GM12878 (cell line): Measurements from ENCODE around the gene VIPR2. TPM values are rescaled to one million over a fixed set of nuclear protein-coding genes. Genes with fewer than 3 reads are reported as not detected.

Experiments used
- ATAC-seq: fragments of 200-7000 bp; cut with Tn5 transposase; 3 replicates; pipeline ENCODE4 v1.9.1; 2020; ENCODE audit warnings: mild to moderate bottlenecking, moderate library complexity
- BruUV-seq: library from RNA; stranded (reverse); fragments of 400-500 nt; replicated peaks from 2 replicates; lab custom pipeline; 2021; lab: Mats Ljungman, UMichigan
- CTCF ChIA-PET: fragments of 300-600 bp; sonication (Branson Sonifier 250); formaldehyde crosslinking; extraction: SDS; loops from one replicate; lab custom pipeline; 2021; ENCODE audit warnings: inconsistent platforms; lab: Yijun Ruan, JAX
- POLR2A ChIA-PET: fragments of 350-600 bp; formaldehyde crosslinking; extraction: SDS; loops from one replicate; lab custom pipeline; 2021; ENCODE audit warnings: inconsistent platforms; lab: Charles Lee
- RAD21 ChIA-PET: fragments of 300-600 bp; sonication (Branson Sonifier 250); formaldehyde crosslinking; loops from one replicate; lab custom pipeline; 2023; ENCODE audit warnings: antibody characterized with exemption; ENCODE audit not compliant: unreplicated experiment; lab: Charles Lee
- SMC1A ChIA-PET: fragments of 300-600 bp; sonication (Branson Sonifier 250); formaldehyde crosslinking; loops from one replicate; lab custom pipeline; 2023; ENCODE audit not compliant: unreplicated experiment, uncharacterized antibody; lab: Charles Lee
- DNase-seq: peaks from one replicate; pipeline ENCODE4 v3.0.0-alpha.2; 2011; ENCODE audit warnings: low read depth, low spot score
- FAIRE-seq: peaks from 3 replicates; lab custom pipeline; 2011; peaks lifted over from hg19 to GRCh38; lab: Jason Lieb, UNC
- H2AFZ ChIP-seq: 2 replicates; pipeline ENCODE4 v1.6.0; 2011; ENCODE audit warnings: low read depth, low read length, control low read depth; ENCODE audit not compliant: control insufficient read depth
- H3K27ac ChIP-seq: 2 replicates; pipeline ENCODE4 v1.5.1; 2011; ENCODE audit warnings: control low read depth; ENCODE audit not compliant: control insufficient read depth, insufficient read depth
- H3K27me3 ChIP-seq, 2 experiments: replicated peaks in 1 of 2; 2 replicates each; pipeline versions ENCODE4 v1.6.0 to v1.6.1; 2011; ENCODE audit warnings: low read length in 1 of 2; ENCODE audit not compliant: control insufficient read depth in 2 of 2, insufficient read depth in 2 of 2
- H3K36me3 ChIP-seq, 2 experiments: 2 replicates each; pipeline ENCODE4 v1.5.1; 2011; ENCODE audit warnings: low read length in 1 of 2; ENCODE audit not compliant: control insufficient read depth in 2 of 2, insufficient read depth in 2 of 2
- H3K4me1 ChIP-seq: 2 replicates; pipeline ENCODE4 v1.6.1; 2011; ENCODE audit warnings: mild to moderate bottlenecking, low read length, moderate library complexity, mixed read lengths; ENCODE audit not compliant: control insufficient read depth, insufficient read depth
- H3K4me2 ChIP-seq: 2 replicates; pipeline ENCODE4 v1.6.0; 2011; ENCODE audit warnings: control low read depth; ENCODE audit not compliant: control insufficient read depth, insufficient read depth
- H3K4me3 ChIP-seq: fragments of 200-600 bp; sonication (generic); 2 replicates; pipeline ENCODE4 v1.5.1; 2016
- H3K79me2 ChIP-seq: 2 replicates; pipeline ENCODE4 v1.6.0; 2011; ENCODE audit warnings: low read length; ENCODE audit not compliant: control insufficient read depth, insufficient read depth
- H3K9ac ChIP-seq: 2 replicates; pipeline ENCODE4 v1.8.0; 2011; ENCODE audit warnings: low read length, control low read depth, mixed read lengths; ENCODE audit not compliant: control insufficient read depth, insufficient read depth
- H3K9me3 ChIP-seq: replicated peaks from 3 replicates; pipeline ENCODE4 v1.5.1; 2011; ENCODE audit warnings: mild to moderate bottlenecking, low read length; ENCODE audit not compliant: control insufficient read depth, insufficient read depth
- H4K20me1 ChIP-seq: 2 replicates; pipeline ENCODE4 v1.6.0; 2011; ENCODE audit not compliant: control insufficient read depth, insufficient read depth
- BCL3 ChIP-seq: IDR thresholded peaks from 2 replicates; pipeline ENCODE4 v1.6.1; 2011; ENCODE audit warnings: borderline replicate concordance, low read depth, mild to moderate bottlenecking, moderate library complexity, low read length; ENCODE audit not compliant: insufficient read depth, poor library complexity, severe bottlenecking
- MYC ChIP-seq: IDR thresholded peaks from 2 replicates; pipeline ENCODE4 v1.6.1; 2011; ENCODE audit warnings: mild to moderate bottlenecking, low read length, moderate library complexity, inconsistent platforms; ENCODE audit not compliant: insufficient read depth, insufficient replicate concordance, insufficient read length, severe bottlenecking
- POU2F2 ChIP-seq: IDR thresholded peaks from 3 replicates; pipeline ENCODE4 v1.6.1; 2011; ENCODE audit warnings: low read depth, mild to moderate bottlenecking, low read length, borderline replicate concordance
- YBX1 ChIP-seq: fragments of 450-650 bp; IDR thresholded peaks from 2 replicates; pipeline ENCODE4 v1.6.1; 2016; ENCODE audit warnings: antibody characterized with exemption
- WGBS: methylation state at CpG from one replicate; pipeline ENCODE4 v1.1.6; 2016; ENCODE audit warnings: low lambda C conversion rate; ENCODE audit not compliant: insufficient replicate concordance, insufficient coverage; ENCODE audit errors: missing lambda C conversion rate; 5-methylcytosine and 5-hydroxymethylcytosine counted together
- in situ Hi-C: fragments of 300-500 bp; cut with MboI; formaldehyde crosslinking; loops from 9 replicates; pipeline ENCODE4 v1.14.3; 2018; ENCODE audit warnings: mixed read lengths
- intact Hi-C: fragments of 100-400 bp; cut with micrococcal nuclease; formaldehyde crosslinking; loops from one replicate; pipeline ENCODE4 v1.14.2; 2022; ENCODE audit not compliant: unreplicated experiment
- polyA plus RNA-seq, 11 experiments: library from polyadenylated mRNA; depleted of rRNA in 4 of 11; unstranded in 6 of 11; stranded (reverse) in 5 of 11; fragments of >200 nt; fragmentation: Nextera tagmentation in 4 of 11; fragmentation: Illumina TruSeq in 1 of 11; extraction: Ambion mirVana in 4 of 11; extraction: Trizol in 1 of 11; gene quantifications; 1 replicate in 1 of 11; 2 replicates in 10 of 11; pipeline versions ENCODE4 v1.2.1 to v1.2.3, GENCODE V29; 2011 to 2016; ENCODE audit warnings: inconsistent platforms in 2 of 11, missing spikeins in 2 of 11, low read depth in 1 of 11
- total RNA-seq, 4 experiments: library from RNA; depleted of rRNA in 3 of 4; stranded (reverse); fragments of >200 nt in 3 of 4; fragmentation: Illumina TruSeq in 1 of 4; extraction: Trizol in 1 of 4; gene quantifications; 2 replicates each; pipeline versions ENCODE4 v1.2.1 to v1.2.3, GENCODE V29; 2013 to 2021
- TF ChIP-seq, protein P1 (sequence below): IDR thresholded peaks from 2 replicates; pipeline ENCODE4 v1.6.1; 2012; ENCODE audit warnings: improper control_type of control experiment, low read depth, low read length; ENCODE audit not compliant: insufficient replicate concordance

The VIPR2 gene
- total and polyA plus RNA-seq, 10 of the 15 experiments (the other 5 are each of a cell fraction or from before 2014, with no cell fraction given): not detected

DNA sequence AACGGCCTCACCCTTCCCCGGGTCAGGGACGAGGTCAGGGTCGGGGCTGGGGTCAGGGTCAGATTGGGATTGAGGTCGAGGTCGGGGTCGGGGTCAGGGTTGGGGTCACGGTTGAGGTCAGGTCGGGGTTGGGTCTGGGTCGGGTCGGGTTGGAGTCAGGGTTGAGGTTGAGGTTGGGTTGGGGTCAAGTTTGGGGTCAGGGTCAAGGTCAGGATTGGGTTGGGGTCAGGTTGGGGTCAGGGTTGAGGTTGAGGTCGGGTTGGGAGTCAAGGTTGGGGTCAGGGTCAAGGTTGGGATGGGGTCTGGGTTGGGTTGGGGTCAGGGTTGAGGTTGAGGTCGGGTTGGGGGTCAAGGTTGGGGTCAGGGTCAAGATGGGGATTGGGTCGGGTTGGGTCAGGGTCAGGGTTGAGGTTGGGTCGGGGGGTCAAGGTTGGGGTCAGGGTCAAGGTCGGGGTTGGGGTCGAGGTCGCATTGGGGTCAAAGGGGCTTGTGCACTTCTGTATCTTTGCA, 131.4 kb downstream of the VIPR2 start:
- H3K4me2 ChIP-seq: no peak overlapping the region
- H4K20me1 ChIP-seq: no peaks in the 10 kb centered on the region
- H3K27ac ChIP-seq: no peak overlapping the region
- no peaks in the 10 kb centered on the region for H3K36me3 ChIP-seq
- DNase-seq (no peak), FAIRE-seq (no peak), ATAC-seq (no peak)
- BruUV-seq: no TSS peak
- in situ Hi-C loops: no loop called here
- intact Hi-C loops: no loop called here
- no peaks in the 10 kb centered on the region for H3K4me1 ChIP-seq
- SMC1A ChIA-PET: no interaction called here
- no peak overlapping the region for H2AFZ ChIP-seq
- CTCF ChIA-PET: no interaction called here
- no peaks in the 10 kb centered on the region for H3K27me3 ChIP-seq
- H3K9ac ChIP-seq: no peak overlapping the region
- RAD21 ChIA-PET: no interaction called here
- TF ChIP-seq BCL3 (no peak), MYC (no peak), YBX1 (no peak), POU2F2 (no peak)
- TF ChIP-seq, protein P1, sequence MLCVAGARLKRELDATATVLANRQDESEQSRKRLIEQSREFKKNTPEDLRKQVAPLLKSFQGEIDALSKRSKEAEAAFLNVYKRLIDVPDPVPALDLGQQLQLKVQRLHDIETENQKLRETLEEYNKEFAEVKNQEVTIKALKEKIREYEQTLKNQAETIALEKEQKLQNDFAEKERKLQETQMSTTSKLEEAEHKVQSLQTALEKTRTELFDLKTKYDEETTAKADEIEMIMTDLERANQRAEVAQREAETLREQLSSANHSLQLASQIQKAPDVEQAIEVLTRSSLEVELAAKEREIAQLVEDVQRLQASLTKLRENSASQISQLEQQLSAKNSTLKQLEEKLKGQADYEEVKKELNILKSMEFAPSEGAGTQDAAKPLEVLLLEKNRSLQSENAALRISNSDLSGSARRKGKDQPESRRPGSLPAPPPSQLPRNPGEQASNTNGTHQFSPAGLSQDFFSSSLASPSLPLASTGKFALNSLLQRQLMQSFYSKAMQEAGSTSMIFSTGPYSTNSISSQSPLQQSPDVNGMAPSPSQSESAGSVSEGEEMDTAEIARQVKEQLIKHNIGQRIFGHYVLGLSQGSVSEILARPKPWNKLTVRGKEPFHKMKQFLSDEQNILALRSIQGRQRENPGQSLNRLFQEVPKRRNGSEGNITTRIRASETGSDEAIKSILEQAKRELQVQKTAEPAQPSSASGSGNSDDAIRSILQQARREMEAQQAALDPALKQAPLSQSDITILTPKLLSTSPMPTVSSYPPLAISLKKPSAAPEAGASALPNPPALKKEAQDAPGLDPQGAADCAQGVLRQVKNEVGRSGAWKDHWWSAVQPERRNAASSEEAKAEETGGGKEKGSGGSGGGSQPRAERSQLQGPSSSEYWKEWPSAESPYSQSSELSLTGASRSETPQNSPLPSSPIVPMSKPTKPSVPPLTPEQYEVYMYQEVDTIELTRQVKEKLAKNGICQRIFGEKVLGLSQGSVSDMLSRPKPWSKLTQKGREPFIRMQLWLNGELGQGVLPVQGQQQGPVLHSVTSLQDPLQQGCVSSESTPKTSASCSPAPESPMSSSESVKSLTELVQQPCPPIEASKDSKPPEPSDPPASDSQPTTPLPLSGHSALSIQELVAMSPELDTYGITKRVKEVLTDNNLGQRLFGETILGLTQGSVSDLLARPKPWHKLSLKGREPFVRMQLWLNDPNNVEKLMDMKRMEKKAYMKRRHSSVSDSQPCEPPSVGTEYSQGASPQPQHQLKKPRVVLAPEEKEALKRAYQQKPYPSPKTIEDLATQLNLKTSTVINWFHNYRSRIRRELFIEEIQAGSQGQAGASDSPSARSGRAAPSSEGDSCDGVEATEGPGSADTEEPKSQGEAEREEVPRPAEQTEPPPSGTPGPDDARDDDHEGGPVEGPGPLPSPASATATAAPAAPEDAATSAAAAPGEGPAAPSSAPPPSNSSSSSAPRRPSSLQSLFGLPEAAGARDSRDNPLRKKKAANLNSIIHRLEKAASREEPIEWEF: no peak
- no peak overlapping the region for H3K4me3 ChIP-seq
- 19% methylated on average over 17 of the region's 18 CpGs for WGBS
- no peaks in the 10 kb centered on the region for H3K9me3 ChIP-seq
- H3K79me2 ChIP-seq: no peaks in the 10 kb centered on the region
- POLR2A ChIA-PET: no interaction called here
